ENCODE data around the gene DUSP7. TPM values are rescaled to one million over a fixed set of nuclear protein-coding genes. Genes with fewer than 3 reads are reported as not detected.

DUSP7 gene
- total RNA-seq, 1 donor from 2014 or later = 24.9 TPM

GRCh38 chr3:52005571-52005986 lies 50.8 kb downstream of the DUSP7 start:
- Histone ChIP-seq H3K4me2 (ENCODE audit: low read length) (peak overlapping the region; percentile 73), H3K4me1 (ENCODE audit: insufficient read depth, low read length) (peaks cover 16% of the 10 kb centered on the region), H3K79me2 (ENCODE audit: insufficient read depth, low read length) (no peaks in the 10 kb centered on the region), H3K27me3 (ENCODE audit: insufficient read depth, low read length) (no peaks in the 10 kb centered on the region), H3K27ac (ENCODE audit: low read depth, low read length) (no peak overlapping the region), H2AFZ (ENCODE audit: low read depth, low read length) (peak overlapping the region; percentile 15), H3K36me3 (ENCODE audit: insufficient read depth, low read length) (no peaks in the 10 kb centered on the region), H3K9ac (ENCODE audit: low read length) (peak overlapping the region; percentile 51), H4K20me1 (ENCODE audit: insufficient read depth, low read length) (no peaks in the 10 kb centered on the region), H3K4me3 (ENCODE audit: insufficient read depth, low read depth, low read length) (no peak overlapping the region), H3K9me3 (ENCODE audit: insufficient read depth, low read depth, low read length) (no peaks in the 10 kb centered on the region)
- TF ChIP-seq EZH2 (IDR thresholded peaks at IDR 0.05; ENCODE audit: insufficient read depth, low read length) = no peak
- TF ChIP-seq CTCF (IDR thresholded peaks at IDR 0.05; ENCODE audit: insufficient read depth, low read depth, low read length) = no peak
- Mint-ChIP-seq H3K4me1 (ENCODE audit: low read depth, unreplicated experiment) (peaks cover 11% of the 10 kb centered on the region), H3K36me3 (ENCODE audit: low read depth, unreplicated experiment) (no peaks in the 10 kb centered on the region), H3K27ac (ENCODE audit: unreplicated experiment) (no peak overlapping the region), H3K27me3 (ENCODE audit: low read depth, unreplicated experiment) (peaks cover 12% of the 10 kb centered on the region), H3K9me3 (ENCODE audit: unreplicated experiment) (no peaks in the 10 kb centered on the region), H3K4me3 (ENCODE audit: unreplicated experiment) (no peak overlapping the region)
- DNase-seq (ENCODE audit: low read depth) (peak; percentile 79), FAIRE-seq (no peak)

GRCh38 chr3:52004906-52005395 lies 51.4 kb downstream of the DUSP7 start:
- H3K4me1 ChIP-seq (ENCODE audit: insufficient read depth, low read length) = peaks cover 16% of the 10 kb centered on the region
- H3K36me3 ChIP-seq (ENCODE audit: insufficient read depth, low read length) = no peaks in the 10 kb centered on the region
- H3K4me3 Mint-ChIP-seq (ENCODE audit: unreplicated experiment) = peak overlapping the region; percentile 45
- H4K20me1 ChIP-seq (ENCODE audit: insufficient read depth, low read length) = no peaks in the 10 kb centered on the region
- no peaks in the 10 kb centered on the region for H3K9me3 Mint-ChIP-seq (ENCODE audit: unreplicated experiment)
- no peaks in the 10 kb centered on the region for H3K9me3 ChIP-seq (ENCODE audit: insufficient read depth, low read depth, low read length)
- H3K27ac ChIP-seq (ENCODE audit: low read depth, low read length) = no peak overlapping the region
- H3K9ac ChIP-seq (ENCODE audit: low read length) = peak overlapping the region; percentile 51
- peak overlapping the region; percentile 73 for H3K4me2 ChIP-seq (ENCODE audit: low read length)
- no peak for DNase-seq (ENCODE audit: low read depth)
- H3K79me2 ChIP-seq (ENCODE audit: insufficient read depth, low read length) = no peaks in the 10 kb centered on the region
- FAIRE-seq = no peak
- no peak overlapping the region for H3K27ac Mint-ChIP-seq (ENCODE audit: unreplicated experiment)
- no peaks in the 10 kb centered on the region for H3K36me3 Mint-ChIP-seq (ENCODE audit: low read depth, unreplicated experiment)
- H2AFZ ChIP-seq (ENCODE audit: low read depth, low read length) = peak overlapping the region; percentile 15
- peaks cover 11% of the 10 kb centered on the region for H3K4me1 Mint-ChIP-seq (ENCODE audit: low read depth, unreplicated experiment)
- H3K27me3 Mint-ChIP-seq (ENCODE audit: low read depth, unreplicated experiment) = peaks cover 10% of the 10 kb centered on the region
- H3K4me3 ChIP-seq (ENCODE audit: insufficient read depth, low read depth, low read length) = no peak overlapping the region
- no peak for TF ChIP-seq EZH2 (IDR thresholded peaks at IDR 0.05; ENCODE audit: insufficient read depth, low read length)
- no peak for TF ChIP-seq CTCF (IDR thresholded peaks at IDR 0.05; ENCODE audit: insufficient read depth, low read depth, low read length)
- no peaks in the 10 kb centered on the region for H3K27me3 ChIP-seq (ENCODE audit: insufficient read depth, low read length)

- no peak for FAIRE-seq
- H3K4me3 ChIP-seq (ENCODE audit: insufficient read depth, low read depth, low read length) = no peak overlapping the region
- no peak overlapping the region for H2AFZ ChIP-seq (ENCODE audit: low read depth, low read length)
- Mint-ChIP-seq H3K27me3 (ENCODE audit: low read depth, unreplicated experiment) (peaks cover 10% of the 10 kb centered on the region), H3K36me3 (ENCODE audit: low read depth, unreplicated experiment) (no peaks in the 10 kb centered on the region), H3K27ac (ENCODE audit: unreplicated experiment) (no peak overlapping the region), H3K4me3 (ENCODE audit: unreplicated experiment) (no peak overlapping the region), H3K9me3 (ENCODE audit: unreplicated experiment) (no peaks in the 10 kb centered on the region), H3K4me1 (ENCODE audit: low read depth, unreplicated experiment) (peaks cover 11% of the 10 kb centered on the region)
- no peak overlapping the region for H3K9ac ChIP-seq (ENCODE audit: low read length)
- H4K20me1 ChIP-seq (ENCODE audit: insufficient read depth, low read length) = no peaks in the 10 kb centered on the region
- TF ChIP-seq EZH2 (IDR thresholded peaks at IDR 0.05; ENCODE audit: insufficient read depth, low read length) (no peak), CTCF (IDR thresholded peaks at IDR 0.05; ENCODE audit: insufficient read depth, low read depth, low read length) (peak; percentile 50)
- no peaks in the 10 kb centered on the region for H3K27me3 ChIP-seq (ENCODE audit: insufficient read depth, low read length)
- H3K4me2 ChIP-seq (ENCODE audit: low read length) = no peak overlapping the region
- H3K36me3 ChIP-seq (ENCODE audit: insufficient read depth, low read length) = no peaks in the 10 kb centered on the region
- no peaks in the 10 kb centered on the region for H3K79me2 ChIP-seq (ENCODE audit: insufficient read depth, low read length)
- H3K4me1 ChIP-seq (ENCODE audit: insufficient read depth, low read length) = peaks cover 16% of the 10 kb centered on the region
- no peak for DNase-seq (ENCODE audit: low read depth)
- H3K9me3 ChIP-seq (ENCODE audit: insufficient read depth, low read depth, low read length) = no peaks in the 10 kb centered on the region
- H3K27ac ChIP-seq (ENCODE audit: low read depth, low read length) = no peak overlapping the region
Observed at GRCh38 chr3:52004163-52004787, 52.1 kb downstream of the DUSP7 start.
